ENCODE data around the gene IL1RAPL1. TPM values are rescaled to one million over a fixed set of nuclear protein-coding genes. Genes with fewer than 3 reads are reported as not detected.

Gene IL1RAPL1
- total and polyA plus RNA-seq, 8 donors = 0.06 to 3.3 (median 0.31) TPM; not detected in 3

DNA sequence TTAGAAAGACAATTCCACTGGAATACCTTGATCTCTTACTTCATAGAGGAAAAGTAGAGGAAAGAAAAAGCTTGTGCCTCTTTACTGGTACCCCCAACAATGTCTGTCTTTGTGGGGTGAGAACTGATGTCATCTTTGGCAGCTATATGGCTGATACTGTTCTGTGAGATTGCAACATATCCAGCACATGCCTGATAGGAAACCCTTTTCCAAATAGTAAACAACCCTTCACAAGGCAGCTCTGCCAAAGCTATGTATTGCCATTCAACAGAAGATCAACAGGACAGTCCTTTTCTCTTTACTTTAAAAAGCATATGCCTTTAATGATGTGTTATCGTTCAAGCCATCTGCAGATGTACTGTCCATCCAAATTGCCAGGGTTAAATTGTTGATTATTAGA is 105.9 kb downstream of the IL1RAPL1 start:
- no peak for TF ChIP-seq POLR2AphosphoS5 (IDR thresholded peaks at IDR 0.05)
- TF ChIP-seq EP300 (IDR thresholded peaks at IDR 0.05) = no peak
- no peak for TF ChIP-seq POLR2A (IDR thresholded peaks at IDR 0.05)
- TF ChIP-seq CTCF (IDR thresholded peaks at IDR 0.05) = no peak
- Histone ChIP-seq H3K27me3 (no peaks in the 10 kb centered on the region), H3K36me3 (no peaks in the 10 kb centered on the region), H3K9me3 (no peaks in the 10 kb centered on the region), H3K4me1 (no peaks in the 10 kb centered on the region), H3K4me3 (no peak overlapping the region), H3K27ac (no peak overlapping the region)
- intact Hi-C loops (cut with DNase I; ENCODE audit: low total_unique reads) = no loop called here
- 81 to 92% (median 90%) methylated on average over 1 of the region's 1 CpG for WGBS, 5 donors
- peak in 1 of 2 donors; percentile 1 for DNase-seq

GRCh38 chrX:28697732-28698131 is 110.5 kb downstream of the IL1RAPL1 start:
- H3K4me3 ChIP-seq = no peak overlapping the region
- H3K9me3 ChIP-seq = no peaks in the 10 kb centered on the region
- no peak for DNase-seq
- intact Hi-C loops (cut with DNase I; ENCODE audit: low total_unique reads) = no loop called here
- H3K27me3 ChIP-seq = no peaks in the 10 kb centered on the region
- H3K36me3 ChIP-seq = no peaks in the 10 kb centered on the region
- no peak overlapping the region for H3K27ac ChIP-seq
- TF ChIP-seq CTCF (IDR thresholded peaks at IDR 0.05) (no peak), POLR2A (IDR thresholded peaks at IDR 0.05) (no peak), POLR2AphosphoS5 (IDR thresholded peaks at IDR 0.05) (no peak), EP300 (IDR thresholded peaks at IDR 0.05) (no peak)
- H3K4me1 ChIP-seq = no peaks in the 10 kb centered on the region

- Histone ChIP-seq H3K27me3 (no peaks in the 10 kb centered on the region), H3K4me3 (no peak overlapping the region), H3K36me3 (no peaks in the 10 kb centered on the region), H3K27ac (no peak overlapping the region), H3K4me1 (no peaks in the 10 kb centered on the region), H3K9me3 (no peaks in the 10 kb centered on the region)
- no peak for DNase-seq
- TF ChIP-seq POLR2AphosphoS5 (IDR thresholded peaks at IDR 0.05) (no peak), EP300 (IDR thresholded peaks at IDR 0.05) (no peak), CTCF (IDR thresholded peaks at IDR 0.05) (no peak), POLR2A (IDR thresholded peaks at IDR 0.05) (no peak)
- WGBS, 5 donors = 89 to 100% (median 95%) methylated on average over 1 of the region's 1 CpG
- intact Hi-C loops (cut with DNase I; ENCODE audit: low total_unique reads) = no loop called here
Observed at GRCh38 chrX:28701222-28701621, 114.0 kb downstream of the IL1RAPL1 start.

DNA sequence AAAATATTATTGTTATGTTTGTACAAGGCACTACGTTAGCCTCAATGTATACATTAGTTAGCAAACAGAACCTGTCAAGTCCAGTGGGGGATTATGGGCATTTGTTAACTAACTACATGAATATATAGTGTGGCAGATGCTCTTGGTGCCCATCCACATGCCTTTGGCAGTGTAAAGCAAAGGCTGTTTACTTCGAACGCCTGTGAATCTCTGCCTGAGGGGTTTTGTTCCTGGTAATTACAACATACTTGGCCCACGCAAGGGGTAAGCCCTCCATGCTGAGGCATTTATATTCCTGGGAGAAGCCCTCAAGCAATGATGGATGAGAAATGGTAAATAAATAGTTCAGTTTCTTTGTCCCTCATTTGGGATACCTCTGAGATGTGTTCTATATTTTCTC is 119.7 kb downstream of the IL1RAPL1 start:
- 56 to 73% (median 71%) methylated on average over 4 of the region's 4 CpGs for WGBS, 5 donors
- H3K27me3 ChIP-seq = no peaks in the 10 kb centered on the region
- intact Hi-C loops (cut with DNase I; ENCODE audit: low total_unique reads) = no loop called here
- no peak overlapping the region for H3K27ac ChIP-seq
- TF ChIP-seq EP300 (IDR thresholded peaks at IDR 0.05) (no peak), POLR2AphosphoS5 (IDR thresholded peaks at IDR 0.05) (no peak), CTCF (IDR thresholded peaks at IDR 0.05) (no peak), POLR2A (IDR thresholded peaks at IDR 0.05) (no peak)
- H3K4me3 ChIP-seq = no peak overlapping the region
- H3K4me1 ChIP-seq = no peaks in the 10 kb centered on the region
- DNase-seq = no peak
- peaks cover 0 to 3% (median 0%) of the 10 kb centered on the region in 4 donors for H3K9me3 ChIP-seq
- H3K36me3 ChIP-seq = no peaks in the 10 kb centered on the region
